T-helper 9 cell (primary cell): ENCODE data around the gene LRRC47.
"Not testable (repeated sequence)": the region's sequence is repeated elsewhere in the genome, so short reads cannot be mapped to it uniquely, and the experiment has no call there.

ENCODE experiments used
- DNase-seq: peaks from one replicate; pipeline ENCODE4 v3.0.0-alpha.2; 2020

The LRRC47 gene

GRCh38 chr1:3814771-3815561, 18.7 kb upstream of the LRRC47 start:
- DNase-seq, result no peak

GRCh38 chr1:3814065-3814464, 17.8 kb upstream of the LRRC47 start:
- no peak for DNase-seq

GRCh38 chr1:3811595-3811911, 15.3 kb upstream of the LRRC47 start:
- DNase-seq, result no peak

GRCh38 chr1:3810149-3810761, 14.0 kb upstream of the LRRC47 start:
- not testable (repeated sequence) for DNase-seq

- DNase-seq, result no peak
Measured at GRCh38 chr1:3809680-3810079, 13.4 kb upstream of the LRRC47 start.

- DNase-seq, result no peak
Measured at GRCh38 chr1:3807769-3808168, 11.5 kb upstream of the LRRC47 start.

- DNase-seq, result no peak
Measured at GRCh38 chr1:3805038-3805437, 8.7 kb upstream of the LRRC47 start.

GRCh38 chr1:3804627-3804944, 8.3 kb upstream of the LRRC47 start:
- DNase-seq, result not testable (repeated sequence)

GRCh38 chr1:3803905-3804626, 7.8 kb upstream of the LRRC47 start:
- DNase-seq, result no peak

GRCh38 chr1:3800795-3801194, 4.5 kb upstream of the LRRC47 start:
- DNase-seq, result not testable (repeated sequence)

GRCh38 chr1:3799976-3800685, 3.8 kb upstream of the LRRC47 start:
- DNase-seq, result no peak

GRCh38 chr1:3795453-3796214, 664 bp downstream of the LRRC47 start:
- no peak for DNase-seq

GRCh38 chr1:3790952-3791351, 5.3 kb downstream of the LRRC47 start:
- no peak for DNase-seq

GRCh38 chr1:3790500-3790923, 5.8 kb downstream of the LRRC47 start:
- DNase-seq, result no peak

GRCh38 chr1:3789421-3790300, 6.6 kb downstream of the LRRC47 start:
- DNase-seq, result no peak

GRCh38 chr1:3788756-3789420, 7.4 kb downstream of the LRRC47 start:
- no peak for DNase-seq

GRCh38 chr1:3787745-3788605, 8.3 kb downstream of the LRRC47 start:
- DNase-seq, result no peak

GRCh38 chr1:3787349-3787715, 9.0 kb downstream of the LRRC47 start:
- DNase-seq, result peak; percentile 26

GRCh38 chr1:3786468-3787348, 9.6 kb downstream of the LRRC47 start:
- no peak for DNase-seq
